Stomach (tissue), 9 donors: ENCODE results near the gene DNAAF1. TPM values are rescaled to one million over a fixed set of nuclear protein-coding genes. Genes with fewer than 3 reads are reported as not detected.

Experiments used
- DNase-seq, 2 donors: peaks; one replicate each; pipeline versions ENCODE4 v3.0.0 to v3.0.0-alpha.2; 2013 to 2019
- H3K27ac ChIP-seq, 5 donors: fragments of 200-600 bp in 4 of 5; sonication (generic) in 4 of 5; one replicate each; pipeline ENCODE4 v1.5.1; 2013 to 2019; ENCODE audit warnings: mild to moderate bottlenecking in 1 of 5, moderate library complexity in 1 of 5
- H3K27me3 ChIP-seq, 3 donors: fragments of 200-600 bp; sonication (generic); one replicate each; pipeline ENCODE4 v1.5.1; 2017 to 2019; ENCODE audit warnings: mixed run types in 1 of 3
- H3K36me3 ChIP-seq, 4 donors: fragments of 200-600 bp; sonication (generic); 1 replicate in 3 of 4; 2 replicates in 1 of 4; pipeline ENCODE4 v1.5.1; 2016 to 2019
- H3K4me1 ChIP-seq, 4 donors: fragments of 200-600 bp; sonication (generic); one replicate each; pipeline ENCODE4 v1.5.1; 2016 to 2019
- H3K4me3 ChIP-seq, 4 donors: fragments of 200-600 bp; sonication (generic) in 3 of 4; one replicate each; pipeline ENCODE4 v1.5.1; 2016 to 2019; ENCODE audit warnings: mild to moderate bottlenecking in 1 of 4
- H3K9me3 ChIP-seq, 4 donors: fragments of 200-600 bp; sonication (generic); one replicate each; pipeline ENCODE4 v1.5.1; 2016 to 2019
- EP300 ChIP-seq: sonication (generic); formaldehyde crosslinking; IDR thresholded peaks from one replicate; pipeline ENCODE4 v1.6.1; 2017; ENCODE audit warnings: antibody characterized with exemption
- POLR2A ChIP-seq, 4 donors: fragments of 450-650 bp; IDR thresholded peaks; one replicate each; pipeline ENCODE4 v1.6.1; 2016; ENCODE audit warnings: antibody characterized with exemption in 4 of 4, control low read depth in 2 of 4, mild to moderate bottlenecking in 1 of 4, moderate library complexity in 1 of 4
- POLR2AphosphoS5 ChIP-seq, 3 donors: sonication (generic); formaldehyde crosslinking; IDR thresholded peaks; one replicate each; pipeline ENCODE4 v1.6.1; 2016; ENCODE audit warnings: antibody characterized with exemption in 3 of 3
- WGBS, 5 donors: extraction: QIAGEN DNeasy Blood & Tissue Kit in 3 of 5; methylation state at CpG; one replicate each; pipeline versions ENCODE4 v1.1.5 to v1.1.7; 2013 to 2018; 5-methylcytosine and 5-hydroxymethylcytosine counted together
- intact Hi-C: fragments of 100-400 bp; cut with DNase I; formaldehyde crosslinking; loops from one replicate; pipeline ENCODE4 v1.15.1; 2023; ENCODE audit warnings: low total_unique reads
- polyA plus RNA-seq, 3 donors: library from polyadenylated mRNA; stranded (reverse); fragments of 200-250 nt; gene quantifications; one replicate each; pipeline ENCODE4 v1.2.3, GENCODE V29; 2013
- total RNA-seq, 5 donors: library from RNA; depleted of rRNA; stranded (reverse); fragments of >200 nt; gene quantifications; one replicate each; pipeline versions ENCODE4 v1.1.0 to v1.2.3, GENCODE V29; 2014 to 2016
- TF ChIP-seq, protein P1 (sequence below), 7 experiments: fragments of 450-650 bp in 4 of 7; fragments of 200-600 bp in 3 of 7; sonication (generic) in 3 of 7; IDR thresholded peaks; one replicate each; pipeline ENCODE4 v1.5.1; 2016 to 2019; ENCODE audit warnings: antibody characterized with exemption in 7 of 7, control low read depth in 2 of 7, mild to moderate bottlenecking in 1 of 7
- donor health status: healthy with polysubstance abuse.
- donor health status: Bipolar disorder and iron deficiency.
- donor health status: healthy.

DNAAF1 gene
- total and polyA plus RNA-seq, 8 donors = 0.37 to 11.4 (median 1.4) TPM; not detected in 3

- 82 to 90% (median 86%) methylated on average over 18 of the region's 18 CpGs for WGBS, 5 donors
- DNase-seq = no peak
- Histone ChIP-seq H3K36me3 (no peaks in the 10 kb centered on the region), H3K27ac (no peak overlapping the region), H3K27me3 (peaks cover 0 to 6% (median 0%) of the 10 kb centered on the region in 3 donors), H3K4me1 (no peaks in the 10 kb centered on the region), H3K4me3 (no peak overlapping the region), H3K9me3 (no peaks in the 10 kb centered on the region)
- TF ChIP-seq, protein P1, sequence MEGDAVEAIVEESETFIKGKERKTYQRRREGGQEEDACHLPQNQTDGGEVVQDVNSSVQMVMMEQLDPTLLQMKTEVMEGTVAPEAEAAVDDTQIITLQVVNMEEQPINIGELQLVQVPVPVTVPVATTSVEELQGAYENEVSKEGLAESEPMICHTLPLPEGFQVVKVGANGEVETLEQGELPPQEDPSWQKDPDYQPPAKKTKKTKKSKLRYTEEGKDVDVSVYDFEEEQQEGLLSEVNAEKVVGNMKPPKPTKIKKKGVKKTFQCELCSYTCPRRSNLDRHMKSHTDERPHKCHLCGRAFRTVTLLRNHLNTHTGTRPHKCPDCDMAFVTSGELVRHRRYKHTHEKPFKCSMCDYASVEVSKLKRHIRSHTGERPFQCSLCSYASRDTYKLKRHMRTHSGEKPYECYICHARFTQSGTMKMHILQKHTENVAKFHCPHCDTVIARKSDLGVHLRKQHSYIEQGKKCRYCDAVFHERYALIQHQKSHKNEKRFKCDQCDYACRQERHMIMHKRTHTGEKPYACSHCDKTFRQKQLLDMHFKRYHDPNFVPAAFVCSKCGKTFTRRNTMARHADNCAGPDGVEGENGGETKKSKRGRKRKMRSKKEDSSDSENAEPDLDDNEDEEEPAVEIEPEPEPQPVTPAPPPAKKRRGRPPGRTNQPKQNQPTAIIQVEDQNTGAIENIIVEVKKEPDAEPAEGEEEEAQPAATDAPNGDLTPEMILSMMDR (IDR thresholded peaks at IDR 0.05) = no peak
- TF ChIP-seq POLR2A (IDR thresholded peaks at IDR 0.05) (no peak), POLR2AphosphoS5 (IDR thresholded peaks at IDR 0.05) (no peak), EP300 (no peak)
- intact Hi-C loops = no loop called here
Measured at GRCh38 chr16:84205976-84206691, 61.0 kb downstream of the DNAAF1 start.

DNA sequence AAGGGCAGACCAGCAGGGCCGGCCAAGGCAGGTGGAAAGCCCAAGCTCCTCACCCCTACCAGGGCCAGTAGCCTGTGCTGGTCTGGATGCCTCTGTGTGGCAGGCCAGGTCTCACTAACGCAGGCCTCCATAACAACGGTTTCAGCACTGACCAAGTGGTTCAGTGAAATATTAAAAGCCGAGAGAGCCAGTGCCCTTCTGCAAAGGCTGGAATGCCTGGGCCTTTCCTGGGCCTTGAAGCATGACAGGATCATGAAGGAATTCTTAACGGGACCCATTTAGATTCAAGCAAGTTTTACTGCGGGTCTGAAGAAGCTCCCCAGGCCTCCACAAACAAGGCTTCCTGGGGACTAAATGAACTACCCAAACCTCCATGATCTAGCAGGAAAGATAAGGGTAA lies 62.1 kb downstream of the DNAAF1 start:
- Histone ChIP-seq H3K9me3 (no peaks in the 10 kb centered on the region), H3K4me1 (no peaks in the 10 kb centered on the region), H3K4me3 (no peak overlapping the region), H3K27me3 (peaks cover 0 to 6% (median 0%) of the 10 kb centered on the region in 3 donors), H3K27ac (no peak overlapping the region), H3K36me3 (no peaks in the 10 kb centered on the region)
- no peak for DNase-seq
- TF ChIP-seq, protein P1 (IDR thresholded peaks at IDR 0.05) = no peak
- TF ChIP-seq POLR2A (IDR thresholded peaks at IDR 0.05) (no peak), EP300 (no peak), POLR2AphosphoS5 (IDR thresholded peaks at IDR 0.05) (no peak)
- intact Hi-C loops = no loop called here
- 56 to 73% (median 62%) methylated on average over 6 of the region's 6 CpGs for WGBS, 5 donors

GRCh38 chr16:84207879-84208278 lies 62.8 kb downstream of the DNAAF1 start:
- TF ChIP-seq EP300 (no peak), POLR2AphosphoS5 (IDR thresholded peaks at IDR 0.05) (no peak), POLR2A (IDR thresholded peaks at IDR 0.05) (no peak)
- TF ChIP-seq, protein P1 (IDR thresholded peaks at IDR 0.05) = no peak
- WGBS, 5 donors = 57 to 75% (median 61%) methylated on average over 4 to 8 of the region's 8 CpGs
- intact Hi-C loops = no loop called here

GRCh38 chr16:84209989-84210388 lies 64.9 kb downstream of the DNAAF1 start:
- H3K36me3 ChIP-seq = no peaks in the 10 kb centered on the region

More at GRCh38 chr16:84207879-84208278, 62.8 kb downstream of the DNAAF1 start:
- H3K4me3 ChIP-seq = no peak overlapping the region
- H3K9me3 ChIP-seq = no peaks in the 10 kb centered on the region
- no peak for DNase-seq
- no peaks in the 10 kb centered on the region for H3K4me1 ChIP-seq
- H3K36me3 ChIP-seq = no peaks in the 10 kb centered on the region
- peaks cover 0 to 6% (median 0%) of the 10 kb centered on the region in 3 donors for H3K27me3 ChIP-seq
- no peak overlapping the region for H3K27ac ChIP-seq

More at GRCh38 chr16:84209989-84210388, 64.9 kb downstream of the DNAAF1 start:
- TF ChIP-seq EP300 (no peak), POLR2A (IDR thresholded peaks at IDR 0.05) (no peak), POLR2AphosphoS5 (IDR thresholded peaks at IDR 0.05) (no peak)
- TF ChIP-seq, protein P1 (IDR thresholded peaks at IDR 0.05) = no peak
- intact Hi-C loops = no loop called here
- Histone ChIP-seq H3K9me3 (no peaks in the 10 kb centered on the region), H3K4me1 (no peaks in the 10 kb centered on the region), H3K27me3 (no peaks in the 10 kb centered on the region), H3K27ac (no peak overlapping the region), H3K4me3 (no peak overlapping the region)
- 75 to 80% (median 77%) methylated on average over 2 of the region's 2 CpGs for WGBS, 5 donors
- no peak for DNase-seq
